Measurements from ENCODE around the gene LDLRAD4. TPM values are rescaled to one million over a fixed set of nuclear protein-coding genes. Genes with fewer than 3 reads are reported as not detected.
A peak's percentile ranks its signal among the peaks of the same experiment; 100 is the strongest.

LDLRAD4 gene
- polyA plus RNA-seq, 1 of the 3 experiments (the other 2 are of a cell fraction): 0.16 TPM

DNA sequence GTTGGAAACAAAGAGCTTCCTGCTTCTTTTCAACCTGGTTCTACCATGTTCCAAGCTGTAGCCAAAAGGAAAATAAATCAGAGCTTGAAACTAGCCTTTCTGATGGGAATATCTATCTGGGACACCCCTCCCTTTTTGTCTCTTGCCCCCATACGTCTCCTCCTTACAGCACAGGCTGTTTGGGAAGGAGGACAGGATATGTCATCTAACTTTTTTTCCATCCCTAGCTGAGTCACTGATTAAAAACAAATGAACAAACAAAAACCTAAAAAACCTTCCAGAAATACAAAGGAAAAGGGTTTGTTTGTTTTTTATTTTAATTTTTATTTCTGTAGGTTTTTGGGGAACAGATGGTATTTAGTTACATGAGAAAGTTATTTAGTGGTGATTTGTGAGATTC is 356.2 kb downstream of the LDLRAD4 start:
- Histone ChIP-seq H4K20me1 (ENCODE audit: insufficient read depth) (no peaks in the 10 kb centered on the region), H3K4me1 (ENCODE audit: control insufficient read depth in 1 of 2, insufficient read depth in 2 of 2, low read depth in 1 of 2, low read length in 1 of 2) (peaks cover 0 to 20% of the 10 kb centered on the region in 2 experiments; a peak in 2 of 4 replicates), H3K9me2 (no peaks in the 10 kb centered on the region), H3K79me2 (ENCODE audit: insufficient read depth) (no peaks in the 10 kb centered on the region), H3K27ac (ENCODE audit: low read depth in 2 of 2, low read length in 1 of 2) (no peak overlapping the region), H3K9ac (no peak overlapping the region), H3K36me3 (replicated peaks in 1 of 2; ENCODE audit: control insufficient read depth in 1 of 2, insufficient read depth in 2 of 2, low read length in 1 of 2) (no peaks in the 10 kb centered on the region), H3K9me3 (no peaks in the 10 kb centered on the region), H2AFZ (ENCODE audit: low read depth) (no peak overlapping the region), H3K27me3 (ENCODE audit: insufficient read depth) (no peaks in the 10 kb centered on the region), H3K4me2 (no peak overlapping the region), H3K4me3 (ENCODE audit: low read depth in 2 of 2, low read length in 1 of 2) (no peak overlapping the region), H3F3A (replicated peaks; ENCODE audit: insufficient read depth) (no peaks in the 10 kb centered on the region)
- DNase-seq: no peak
- CTCF ChIA-PET: interaction anchor here (1.1 kb wide), 1 partner anchor 12 kb away, joined by 3 read pairs; no protein-coding TSS in a partner anchor
- TF ChIP-seq RAD21 (IDR thresholded peaks at IDR 0.05; ENCODE audit: low read length) (no peak), NRF1 (IDR thresholded peaks at IDR 0.05; ENCODE audit: low read depth, low read length) (no peak), CHD2 (IDR thresholded peaks at IDR 0.05; ENCODE audit: low read length, partially characterized antibody) (no peak), RXRA (IDR thresholded peaks at IDR 0.05; ENCODE audit: borderline replicate concordance, low read depth) (no peak), FOXM1 (IDR thresholded peaks at IDR 0.05; ENCODE audit: low read depth) (no peak), MEF2A (IDR thresholded peaks at IDR 0.05; ENCODE audit: borderline replicate concordance, low read depth) (no peak), EZH2phosphoT487 (IDR thresholded peaks at IDR 0.05; ENCODE audit: borderline replicate concordance, low read depth) (no peak)
- TF ChIP-seq, protein P1, sequence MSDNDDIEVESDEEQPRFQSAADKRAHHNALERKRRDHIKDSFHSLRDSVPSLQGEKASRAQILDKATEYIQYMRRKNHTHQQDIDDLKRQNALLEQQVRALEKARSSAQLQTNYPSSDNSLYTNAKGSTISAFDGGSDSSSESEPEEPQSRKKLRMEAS (IDR thresholded peaks at IDR 0.05; ENCODE audit: low read depth): no peak
- 28% methylated on average over 1 of the region's 1 CpG for WGBS (ENCODE audit: low lambda C conversion rate)
- POLR2A ChIA-PET: no interaction called here

DNA sequence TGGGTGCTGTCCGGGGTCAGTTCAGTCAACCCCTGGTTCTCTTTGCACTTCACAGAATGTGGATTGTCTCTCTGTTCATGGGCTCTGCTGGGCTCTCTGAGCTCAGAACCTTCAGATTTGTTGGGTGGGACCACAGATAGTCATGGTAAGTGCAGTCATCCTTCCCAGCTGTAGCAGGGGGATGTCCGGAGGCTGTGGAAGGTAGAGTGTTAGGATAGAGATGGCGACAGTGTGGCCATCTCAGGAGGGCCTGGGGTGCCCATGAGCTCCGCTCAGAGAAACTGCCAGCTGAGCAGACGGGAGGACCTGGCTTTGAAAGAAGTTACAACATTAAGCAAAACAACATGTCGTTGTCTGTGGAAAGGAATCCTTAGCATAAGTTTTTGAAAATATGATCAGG is 358.0 kb downstream of the LDLRAD4 start:
- Histone ChIP-seq H3K27ac (ENCODE audit: low read depth in 2 of 2, low read length in 1 of 2) (peak overlapping the region in 1 of 2 experiments; percentile 39; a peak in 1 of 4 replicates), H3K4me2 (no peak overlapping the region; the same call in 1 of the 2 replicates), H3K79me2 (ENCODE audit: insufficient read depth) (no peaks in the 10 kb centered on the region), H3K4me1 (ENCODE audit: control insufficient read depth in 1 of 2, insufficient read depth in 2 of 2, low read depth in 1 of 2, low read length in 1 of 2) (peaks cover 0 to 24% of the 10 kb centered on the region in 2 experiments; a peak in 2 of 4 replicates), H3K9ac (no peak overlapping the region), H3K36me3 (replicated peaks in 1 of 2; ENCODE audit: control insufficient read depth in 1 of 2, insufficient read depth in 2 of 2, low read length in 1 of 2) (no peaks in the 10 kb centered on the region), H3K27me3 (ENCODE audit: insufficient read depth) (no peaks in the 10 kb centered on the region), H3F3A (replicated peaks; ENCODE audit: insufficient read depth) (no peaks in the 10 kb centered on the region), H4K20me1 (ENCODE audit: insufficient read depth) (no peaks in the 10 kb centered on the region), H3K9me2 (no peaks in the 10 kb centered on the region), H3K9me3 (no peaks in the 10 kb centered on the region), H3K4me3 (ENCODE audit: low read depth in 2 of 2, low read length in 1 of 2) (no peak overlapping the region), H2AFZ (ENCODE audit: low read depth) (no peak overlapping the region)
- POLR2A ChIA-PET: no interaction called here
- DNase-seq: no peak
- CTCF ChIA-PET: interaction anchor here (1.7 kb wide), 1 partner anchor 18 kb away, joined by 4 read pairs; no protein-coding TSS in a partner anchor
- 71% methylated on average over 6 of the region's 6 CpGs for WGBS (ENCODE audit: low lambda C conversion rate)
- TF ChIP-seq MEF2A (IDR thresholded peaks at IDR 0.05; ENCODE audit: borderline replicate concordance, low read depth) (no peak), EP300 (IDR thresholded peaks at IDR 0.05; ENCODE audit: borderline replicate concordance in 1 of 2, low read depth in 1 of 2, low read length in 1 of 2) (no peak), GATA2 (CRISPR knock-in tag; IDR thresholded peaks at IDR 0.05) (no peak), YY1 (IDR thresholded peaks at IDR 0.05; ENCODE audit: low read depth) (no peak), FOSL2 (IDR thresholded peaks at IDR 0.05; ENCODE audit: borderline replicate concordance, low read depth) (no peak), FOXM1 (IDR thresholded peaks at IDR 0.05; ENCODE audit: low read depth) (no peak), RAD21 (IDR thresholded peaks at IDR 0.05; ENCODE audit: low read length) (no peak), RCOR1 (IDR thresholded peaks at IDR 0.05; ENCODE audit: low read length) (no peak), POLR2AphosphoS5 (IDR thresholded peaks at IDR 0.05; ENCODE audit: low read depth, low read length) (no peak)
- TF ChIP-seq, protein P2, sequence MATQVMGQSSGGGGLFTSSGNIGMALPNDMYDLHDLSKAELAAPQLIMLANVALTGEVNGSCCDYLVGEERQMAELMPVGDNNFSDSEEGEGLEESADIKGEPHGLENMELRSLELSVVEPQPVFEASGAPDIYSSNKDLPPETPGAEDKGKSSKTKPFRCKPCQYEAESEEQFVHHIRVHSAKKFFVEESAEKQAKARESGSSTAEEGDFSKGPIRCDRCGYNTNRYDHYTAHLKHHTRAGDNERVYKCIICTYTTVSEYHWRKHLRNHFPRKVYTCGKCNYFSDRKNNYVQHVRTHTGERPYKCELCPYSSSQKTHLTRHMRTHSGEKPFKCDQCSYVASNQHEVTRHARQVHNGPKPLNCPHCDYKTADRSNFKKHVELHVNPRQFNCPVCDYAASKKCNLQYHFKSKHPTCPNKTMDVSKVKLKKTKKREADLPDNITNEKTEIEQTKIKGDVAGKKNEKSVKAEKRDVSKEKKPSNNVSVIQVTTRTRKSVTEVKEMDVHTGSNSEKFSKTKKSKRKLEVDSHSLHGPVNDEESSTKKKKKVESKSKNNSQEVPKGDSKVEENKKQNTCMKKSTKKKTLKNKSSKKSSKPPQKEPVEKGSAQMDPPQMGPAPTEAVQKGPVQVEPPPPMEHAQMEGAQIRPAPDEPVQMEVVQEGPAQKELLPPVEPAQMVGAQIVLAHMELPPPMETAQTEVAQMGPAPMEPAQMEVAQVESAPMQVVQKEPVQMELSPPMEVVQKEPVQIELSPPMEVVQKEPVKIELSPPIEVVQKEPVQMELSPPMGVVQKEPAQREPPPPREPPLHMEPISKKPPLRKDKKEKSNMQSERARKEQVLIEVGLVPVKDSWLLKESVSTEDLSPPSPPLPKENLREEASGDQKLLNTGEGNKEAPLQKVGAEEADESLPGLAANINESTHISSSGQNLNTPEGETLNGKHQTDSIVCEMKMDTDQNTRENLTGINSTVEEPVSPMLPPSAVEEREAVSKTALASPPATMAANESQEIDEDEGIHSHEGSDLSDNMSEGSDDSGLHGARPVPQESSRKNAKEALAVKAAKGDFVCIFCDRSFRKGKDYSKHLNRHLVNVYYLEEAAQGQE (IDR thresholded peaks at IDR 0.05; ENCODE audit: low read depth, low read length): no peak
- TF ChIP-seq, protein P3, sequence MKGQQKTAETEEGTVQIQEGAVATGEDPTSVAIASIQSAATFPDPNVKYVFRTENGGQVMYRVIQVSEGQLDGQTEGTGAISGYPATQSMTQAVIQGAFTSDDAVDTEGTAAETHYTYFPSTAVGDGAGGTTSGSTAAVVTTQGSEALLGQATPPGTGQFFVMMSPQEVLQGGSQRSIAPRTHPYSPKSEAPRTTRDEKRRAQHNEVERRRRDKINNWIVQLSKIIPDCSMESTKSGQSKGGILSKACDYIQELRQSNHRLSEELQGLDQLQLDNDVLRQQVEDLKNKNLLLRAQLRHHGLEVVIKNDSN (IDR thresholded peaks at IDR 0.05; ENCODE audit: borderline replicate concordance, low read depth): no peak
- TF ChIP-seq, protein P1 (IDR thresholded peaks at IDR 0.05; ENCODE audit: low read depth): no peak
- TF ChIP-seq, protein P4, sequence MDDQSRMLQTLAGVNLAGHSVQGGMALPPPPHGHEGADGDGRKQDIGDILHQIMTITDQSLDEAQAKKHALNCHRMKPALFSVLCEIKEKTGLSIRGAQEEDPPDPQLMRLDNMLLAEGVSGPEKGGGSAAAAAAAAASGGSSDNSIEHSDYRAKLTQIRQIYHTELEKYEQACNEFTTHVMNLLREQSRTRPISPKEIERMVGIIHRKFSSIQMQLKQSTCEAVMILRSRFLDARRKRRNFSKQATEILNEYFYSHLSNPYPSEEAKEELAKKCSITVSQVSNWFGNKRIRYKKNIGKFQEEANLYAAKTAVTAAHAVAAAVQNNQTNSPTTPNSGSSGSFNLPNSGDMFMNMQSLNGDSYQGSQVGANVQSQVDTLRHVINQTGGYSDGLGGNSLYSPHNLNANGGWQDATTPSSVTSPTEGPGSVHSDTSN (IDR thresholded peaks at IDR 0.05): no peak
- TF ChIP-seq, protein P5, sequence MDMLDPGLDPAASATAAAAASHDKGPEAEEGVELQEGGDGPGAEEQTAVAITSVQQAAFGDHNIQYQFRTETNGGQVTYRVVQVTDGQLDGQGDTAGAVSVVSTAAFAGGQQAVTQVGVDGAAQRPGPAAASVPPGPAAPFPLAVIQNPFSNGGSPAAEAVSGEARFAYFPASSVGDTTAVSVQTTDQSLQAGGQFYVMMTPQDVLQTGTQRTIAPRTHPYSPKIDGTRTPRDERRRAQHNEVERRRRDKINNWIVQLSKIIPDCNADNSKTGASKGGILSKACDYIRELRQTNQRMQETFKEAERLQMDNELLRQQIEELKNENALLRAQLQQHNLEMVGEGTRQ (IDR thresholded peaks at IDR 0.05; ENCODE audit: borderline replicate concordance, low read depth, low read length): no peak

Measured in SK-N-SH (cell line).